Stomach (tissue), 9 donors: ENCODE results near the gene ADAMTSL3. TPM values are rescaled to one million over a fixed set of nuclear protein-coding genes. Genes with fewer than 3 reads are reported as not detected.

Experiments
- DNase-seq, 2 donors: peaks; one replicate each; pipeline versions ENCODE4 v3.0.0 to v3.0.0-alpha.2; 2013 to 2019
- H3K27ac ChIP-seq, 5 donors: fragments of 200-600 bp in 4 of 5; sonication (generic) in 4 of 5; one replicate each; pipeline ENCODE4 v1.5.1; 2013 to 2019; ENCODE audit warnings: mild to moderate bottlenecking in 1 of 5, moderate library complexity in 1 of 5
- H3K27me3 ChIP-seq, 3 donors: fragments of 200-600 bp; sonication (generic); one replicate each; pipeline ENCODE4 v1.5.1; 2017 to 2019; ENCODE audit warnings: mixed run types in 1 of 3
- H3K36me3 ChIP-seq, 4 donors: fragments of 200-600 bp; sonication (generic); 1 replicate in 3 of 4; 2 replicates in 1 of 4; pipeline ENCODE4 v1.5.1; 2016 to 2019
- H3K4me1 ChIP-seq, 4 donors: fragments of 200-600 bp; sonication (generic); one replicate each; pipeline ENCODE4 v1.5.1; 2016 to 2019
- H3K4me3 ChIP-seq, 4 donors: fragments of 200-600 bp; sonication (generic) in 3 of 4; one replicate each; pipeline ENCODE4 v1.5.1; 2016 to 2019; ENCODE audit warnings: mild to moderate bottlenecking in 1 of 4
- H3K9me3 ChIP-seq, 4 donors: fragments of 200-600 bp; sonication (generic); one replicate each; pipeline ENCODE4 v1.5.1; 2016 to 2019
- CTCF ChIP-seq, 7 experiments: fragments of 450-650 bp in 4 of 7; fragments of 200-600 bp in 3 of 7; sonication (generic) in 3 of 7; IDR thresholded peaks; one replicate each; pipeline ENCODE4 v1.5.1; 2016 to 2019; ENCODE audit warnings: antibody characterized with exemption in 7 of 7, control low read depth in 2 of 7, mild to moderate bottlenecking in 1 of 7
- EP300 ChIP-seq: sonication (generic); formaldehyde crosslinking; IDR thresholded peaks from one replicate; pipeline ENCODE4 v1.6.1; 2017; ENCODE audit warnings: antibody characterized with exemption
- POLR2A ChIP-seq, 4 donors: fragments of 450-650 bp; IDR thresholded peaks; one replicate each; pipeline ENCODE4 v1.6.1; 2016; ENCODE audit warnings: antibody characterized with exemption in 4 of 4, control low read depth in 2 of 4, mild to moderate bottlenecking in 1 of 4, moderate library complexity in 1 of 4
- POLR2AphosphoS5 ChIP-seq, 3 donors: sonication (generic); formaldehyde crosslinking; IDR thresholded peaks; one replicate each; pipeline ENCODE4 v1.6.1; 2016; ENCODE audit warnings: antibody characterized with exemption in 3 of 3
- WGBS, 5 donors: extraction: QIAGEN DNeasy Blood & Tissue Kit in 3 of 5; methylation state at CpG; one replicate each; pipeline versions ENCODE4 v1.1.5 to v1.1.7; 2013 to 2018; 5-methylcytosine and 5-hydroxymethylcytosine counted together
- intact Hi-C: fragments of 100-400 bp; cut with DNase I; formaldehyde crosslinking; loops from one replicate; pipeline ENCODE4 v1.15.1; 2023; ENCODE audit warnings: low total_unique reads
- polyA plus RNA-seq, 3 donors: library from polyadenylated mRNA; stranded (reverse); fragments of 200-250 nt; gene quantifications; one replicate each; pipeline ENCODE4 v1.2.3, GENCODE V29; 2013
- total RNA-seq, 5 donors: library from RNA; depleted of rRNA; stranded (reverse); fragments of >200 nt; gene quantifications; one replicate each; pipeline versions ENCODE4 v1.1.0 to v1.2.3, GENCODE V29; 2014 to 2016
- donor health status: healthy with polysubstance abuse.
- donor health status: Bipolar disorder and iron deficiency.
- donor health status: healthy.

Gene ADAMTSL3
- total and polyA plus RNA-seq, 8 donors, result 1.1 to 54.9 (median 6.0) TPM

DNA sequence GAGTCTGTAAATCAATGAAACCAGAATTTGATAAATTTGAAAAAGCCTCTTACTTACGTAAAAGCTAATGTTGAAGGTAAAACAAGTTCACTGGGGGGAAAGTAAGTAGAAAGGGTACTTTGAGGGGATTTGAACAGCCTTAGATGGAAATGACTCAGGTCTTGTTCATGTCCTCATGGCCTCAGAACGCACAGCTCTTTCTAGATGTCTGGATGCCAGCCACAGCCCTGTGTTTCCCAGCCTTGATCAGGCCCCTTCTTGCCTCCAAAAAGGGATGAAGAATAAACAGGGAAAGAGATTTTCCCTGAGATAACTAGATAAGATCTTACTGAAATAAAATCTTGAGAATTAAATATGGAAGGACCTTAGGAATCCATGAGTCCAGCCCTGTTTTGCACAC is 344.6 kb downstream of the ADAMTSL3 start:
- no peak overlapping the region for H3K27ac ChIP-seq
- H3K4me1 ChIP-seq, result no peaks in the 10 kb centered on the region
- 85 to 98% (median 95%) methylated on average over 2 of the region's 2 CpGs for WGBS, 5 donors
- no peaks in the 10 kb centered on the region for H3K9me3 ChIP-seq
- no peak for DNase-seq
- intact Hi-C loops, result no loop called here
- H3K36me3 ChIP-seq, result no peaks in the 10 kb centered on the region
- H3K27me3 ChIP-seq, result no peaks in the 10 kb centered on the region
- no peak for TF ChIP-seq CTCF (IDR thresholded peaks at IDR 0.05)
- TF ChIP-seq EP300, result no peak
- no peak for TF ChIP-seq POLR2A (IDR thresholded peaks at IDR 0.05)
- TF ChIP-seq POLR2AphosphoS5 (IDR thresholded peaks at IDR 0.05), result no peak
- H3K4me3 ChIP-seq, result no peak overlapping the region

- 65 to 81% (median 74%) methylated on average over 6 of the region's 6 CpGs for WGBS, 5 donors
- H3K27ac ChIP-seq, result no peak overlapping the region
- no peak for DNase-seq
- intact Hi-C loops, result no loop called here
- H3K9me3 ChIP-seq, result no peaks in the 10 kb centered on the region
- TF ChIP-seq CTCF (IDR thresholded peaks at IDR 0.05), result no peak
- TF ChIP-seq POLR2AphosphoS5 (IDR thresholded peaks at IDR 0.05), result no peak
- no peak for TF ChIP-seq EP300
- no peak for TF ChIP-seq POLR2A (IDR thresholded peaks at IDR 0.05)
- H3K36me3 ChIP-seq, result no peaks in the 10 kb centered on the region
- no peaks in the 10 kb centered on the region for H3K27me3 ChIP-seq
- no peaks in the 10 kb centered on the region for H3K4me1 ChIP-seq
- no peak overlapping the region for H3K4me3 ChIP-seq
Measured at GRCh38 chr15:83999396-84000135, 345.6 kb downstream of the ADAMTSL3 start.

DNA sequence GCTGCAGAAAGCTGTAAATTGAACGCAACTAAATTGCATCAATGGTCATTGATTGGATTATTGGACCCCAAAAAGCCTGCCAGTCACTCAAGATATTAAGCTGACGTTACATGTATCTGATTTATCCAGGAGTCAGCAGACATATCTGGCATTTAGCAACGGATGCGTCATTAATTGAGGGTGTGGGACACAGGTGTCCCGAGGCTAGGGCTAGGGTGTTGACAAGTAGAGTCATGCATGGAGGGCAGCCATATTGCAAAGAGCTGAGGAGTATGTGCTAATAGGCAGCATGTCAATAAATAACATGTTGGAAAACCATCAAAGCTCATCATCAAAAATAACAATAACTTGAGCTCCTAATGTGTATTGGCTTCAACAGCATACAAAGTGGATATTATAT is 347.1 kb downstream of the ADAMTSL3 start:
- 87 to 93% (median 92%) methylated on average over 5 of the region's 5 CpGs for WGBS, 5 donors
- no peak for DNase-seq
- Histone ChIP-seq H3K4me1 (no peaks in the 10 kb centered on the region), H3K27me3 (no peaks in the 10 kb centered on the region), H3K4me3 (no peak overlapping the region), H3K9me3 (no peaks in the 10 kb centered on the region), H3K27ac (no peak overlapping the region), H3K36me3 (no peaks in the 10 kb centered on the region)
- TF ChIP-seq EP300 (no peak), CTCF (IDR thresholded peaks at IDR 0.05) (no peak), POLR2A (IDR thresholded peaks at IDR 0.05) (no peak)
- intact Hi-C loops, result no loop called here

DNA sequence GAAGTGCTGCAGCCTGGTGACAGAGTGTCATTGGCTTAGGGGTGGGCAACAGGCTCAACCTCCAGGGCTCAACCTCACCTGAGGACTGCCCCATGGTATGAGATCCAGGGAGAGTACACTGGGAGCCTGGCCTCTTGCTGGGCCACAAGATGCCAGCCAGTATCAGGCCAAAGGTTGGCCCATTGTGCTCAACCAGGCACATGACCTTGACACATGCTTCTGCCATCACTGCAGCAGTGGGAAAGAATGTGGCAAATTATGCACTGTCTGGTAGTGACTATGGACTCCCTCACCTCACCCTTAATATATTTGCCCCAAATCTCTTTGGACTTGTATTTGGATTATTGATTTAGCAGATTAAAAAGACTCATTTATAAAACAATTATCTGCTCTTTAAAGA is 347.7 kb downstream of the ADAMTSL3 start:
- DNase-seq, result no peak
- no peaks in the 10 kb centered on the region for H3K36me3 ChIP-seq
- intact Hi-C loops, result no loop called here
- no peaks in the 10 kb centered on the region for H3K27me3 ChIP-seq
- no peak overlapping the region for H3K27ac ChIP-seq
- no peaks in the 10 kb centered on the region for H3K9me3 ChIP-seq
- H3K4me3 ChIP-seq, result no peak overlapping the region
- no peaks in the 10 kb centered on the region for H3K4me1 ChIP-seq
- TF ChIP-seq CTCF (IDR thresholded peaks at IDR 0.05) (no peak), POLR2A (IDR thresholded peaks at IDR 0.05) (no peak), POLR2AphosphoS5 (IDR thresholded peaks at IDR 0.05) (no peak)
